GM12878 (cell line): ENCODE measurements around the gene GAMT. TPM values are rescaled to one million over a fixed set of nuclear protein-coding genes. Genes with fewer than 3 reads are reported as not detected.

Experiments used
- ATF2 ChIP-seq: IDR thresholded peaks from 2 replicates; pipeline ENCODE4 v1.6.1; 2012; ENCODE audit warnings: low read length, inconsistent platforms
- E2F4 ChIP-seq: IDR thresholded peaks from 2 replicates; pipeline ENCODE4 v1.6.1; 2012; ENCODE audit warnings: low read depth, low read length, improper control_type of control experiment
- EED ChIP-seq: sonication (generic); IDR thresholded peaks from 2 replicates; pipeline ENCODE4 v1.6.1; 2016; ENCODE audit warnings: antibody characterized with exemption, low read depth
- ESRRA ChIP-seq: IDR thresholded peaks from 2 replicates; pipeline ENCODE4 v1.6.1; 2012; ENCODE audit warnings: mild to moderate bottlenecking, low read length, improper control_type of control experiment
- FOXM1 ChIP-seq: IDR thresholded peaks from 2 replicates; pipeline ENCODE4 v1.6.1; 2012; ENCODE audit warnings: low read depth, mild to moderate bottlenecking, inconsistent platforms, low read length, moderate library complexity
- GATAD2B ChIP-seq: fragments of 450-650 bp; conservative IDR thresholded peaks from 2 replicates; pipeline ENCODE4 v1.6.1; 2017; ENCODE audit warnings: low read depth, mild to moderate bottlenecking, moderate library complexity
- HDGF ChIP-seq: fragments of 450-650 bp; IDR thresholded peaks from 2 replicates; pipeline ENCODE4 v1.6.1; 2016; ENCODE audit warnings: antibody characterized with exemption
- IRF4 ChIP-seq: IDR thresholded peaks from 2 replicates; pipeline ENCODE4 v1.6.1; 2011; ENCODE audit warnings: low read depth, low read length
- NR2C1 ChIP-seq: fragments of 450-650 bp; IDR thresholded peaks from 2 replicates; pipeline ENCODE4 v1.6.1; 2017; ENCODE audit warnings: antibody characterized with exemption, mild to moderate bottlenecking, moderate library complexity
- PBX3 ChIP-seq: IDR thresholded peaks from 2 replicates; pipeline ENCODE4 v1.6.1; 2011; ENCODE audit warnings: mild to moderate bottlenecking, low read depth, low read length, moderate library complexity; ENCODE audit not compliant: insufficient replicate concordance
- PRDM15 ChIP-seq: fragments of 450-650 bp; formaldehyde crosslinking; IDR thresholded peaks from 2 replicates; pipeline ENCODE4 v1.4.0; 2020; ENCODE audit warnings: mild to moderate bottlenecking, moderate library complexity
- RBBP5 ChIP-seq: fragments of 200-600 bp; sonication (generic); conservative IDR thresholded peaks from 2 replicates; pipeline ENCODE4 v1.6.1; 2016
- SP1 ChIP-seq: IDR thresholded peaks from one replicate; pipeline ENCODE4 v1.6.1; 2011; ENCODE audit warnings: low read depth, low read length
- SPI1 ChIP-seq: IDR thresholded peaks from 2 replicates; pipeline ENCODE4 v1.6.1; 2011; ENCODE audit warnings: low read depth, mild to moderate bottlenecking, low read length, moderate library complexity, borderline replicate concordance; ENCODE audit not compliant: insufficient read depth
- SUZ12 ChIP-seq: fragments of 200-600 bp; sonication (generic); IDR thresholded peaks from one replicate; pipeline ENCODE4 v1.6.1; 2018; ENCODE audit warnings: antibody characterized with exemption, mild to moderate bottlenecking; ENCODE audit not compliant: unreplicated experiment
- TCF12 ChIP-seq: IDR thresholded peaks from 2 replicates; pipeline ENCODE4 v1.6.1; 2011; ENCODE audit warnings: low read depth, mild to moderate bottlenecking, low read length
- TCF3 ChIP-seq: IDR thresholded peaks from 2 replicates; pipeline ENCODE4 v1.6.1; 2012; ENCODE audit warnings: low read depth, mild to moderate bottlenecking, low read length, borderline replicate concordance; ENCODE audit not compliant: insufficient read depth
- ZBTB4 ChIP-seq: fragments of 450-650 bp; formaldehyde crosslinking; IDR thresholded peaks from 2 replicates; pipeline ENCODE4 v1.4.0; 2022; ENCODE audit warnings: mild to moderate bottlenecking, moderate library complexity
- polyA plus RNA-seq, 11 experiments: library from polyadenylated mRNA; depleted of rRNA in 4 of 11; unstranded in 6 of 11; stranded (reverse) in 5 of 11; fragments of >200 nt; fragmentation: Nextera tagmentation in 4 of 11; fragmentation: Illumina TruSeq in 1 of 11; extraction: Ambion mirVana in 4 of 11; extraction: Trizol in 1 of 11; gene quantifications; 1 replicate in 1 of 11; 2 replicates in 10 of 11; pipeline versions ENCODE4 v1.2.1 to v1.2.3, GENCODE V29; 2011 to 2016; ENCODE audit warnings: inconsistent platforms in 2 of 11, missing spikeins in 2 of 11, low read depth in 1 of 11
- total RNA-seq, 4 experiments: library from RNA; depleted of rRNA in 3 of 4; stranded (reverse); fragments of >200 nt in 3 of 4; fragmentation: Illumina TruSeq in 1 of 4; extraction: Trizol in 1 of 4; gene quantifications; 2 replicates each; pipeline versions ENCODE4 v1.2.1 to v1.2.3, GENCODE V29; 2013 to 2021

The GAMT gene
- total and polyA plus RNA-seq, 10 of the 15 experiments (the other 5 are each of a cell fraction or from before 2014, with no cell fraction given) = 1.6 to 131 (median 38.8) TPM

- TF ChIP-seq ZBTB4 (CRISPR knock-in tag) (no peak), FOXM1 (0 out of 2 replicates have a peak, but pooled peaks have one; percentile 42), GATAD2B (no peak), ESRRA (no peak), RBBP5 (no peak), IRF4 (0 out of 2 replicates have a peak, but pooled peaks have one; percentile 7), E2F4 (no peak), ATF2 (0 out of 2 replicates have a peak, but pooled peaks have one; percentile 40), HDGF (no peak), NR2C1 (no peak), SP1 (no peak), EED (0 out of 2 replicates have a peak, but pooled peaks have one; percentile 26), PRDM15 (no peak), SUZ12 (no peak), TCF12 (peak; percentile 80), TCF3 (0 out of 2 replicates have a peak, but pooled peaks have one; percentile 79), SPI1 (no peak), PBX3 (no peak)
Observed at GRCh38 chr19:1364070-1364704, 37.2 kb downstream of the GAMT start (continued).
